Stomach smooth muscle (tissue), 2 donors: Measurements from ENCODE around the gene ARHGAP24.
"Not testable (repeated sequence)": the region's sequence is repeated elsewhere in the genome, so short reads cannot be mapped to it uniquely, and the experiment has no call there.

Source experiments
- H3K27ac ChIP-seq: one replicate; pipeline ENCODE4 v1.7.0; 2013; ENCODE audit warnings: mild to moderate bottlenecking, low read length, inconsistent platforms
- H3K27me3 ChIP-seq, 2 donors: one replicate each; pipeline ENCODE4 v1.7.0; 2013; ENCODE audit warnings: low read length in 2 of 2; ENCODE audit not compliant: insufficient read depth in 2 of 2, control insufficient read depth in 1 of 2
- H3K36me3 ChIP-seq, 2 donors: one replicate each; pipeline ENCODE4 v1.7.0; 2013; ENCODE audit warnings: low read length in 2 of 2; ENCODE audit not compliant: control insufficient read depth in 2 of 2, insufficient read depth in 2 of 2
- H3K4me1 ChIP-seq: one replicate; pipeline ENCODE4 v1.7.0; 2013; ENCODE audit warnings: low read length; ENCODE audit not compliant: control insufficient read depth, insufficient read depth
- H3K4me3 ChIP-seq, 2 donors: one replicate each; pipeline ENCODE4 v1.7.0; 2013; ENCODE audit warnings: low read length in 2 of 2
- H3K9ac ChIP-seq, 2 donors: one replicate each; pipeline ENCODE4 v1.7.0; 2013; ENCODE audit warnings: low read length in 2 of 2, mild to moderate bottlenecking in 1 of 2
- H3K9me3 ChIP-seq, 2 donors: one replicate each; pipeline ENCODE4 v1.7.0; 2013; ENCODE audit warnings: low read length in 2 of 2; ENCODE audit not compliant: control insufficient read depth in 2 of 2
- donor health status: healthy.
- donor health status: Pancreatic carcinoma.

The ARHGAP24 gene

DNA sequence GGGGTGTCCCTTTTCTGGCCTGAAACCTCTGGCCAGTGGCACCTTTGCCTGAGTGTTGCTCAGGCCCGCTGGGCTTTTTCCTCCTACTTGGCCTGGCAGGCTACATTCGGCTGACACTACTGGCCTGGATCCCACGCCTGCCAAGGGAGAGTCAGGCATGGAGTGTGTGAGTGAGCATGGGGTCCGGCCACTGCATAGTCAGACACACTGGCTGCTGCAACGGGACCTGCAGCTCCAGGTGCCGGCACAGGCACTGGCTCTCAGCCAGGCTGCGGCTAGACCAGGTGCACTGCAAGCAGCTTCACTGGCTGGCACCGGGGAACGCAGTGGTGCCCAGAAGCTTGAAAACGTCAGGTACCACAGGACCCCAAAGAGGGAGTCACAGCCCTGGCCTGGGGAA is 434.9 kb downstream of the ARHGAP24 start:
- H3K4me3 ChIP-seq: no peak overlapping the region
- no peaks in the 10 kb centered on the region for H3K27me3 ChIP-seq
- no peaks in the 10 kb centered on the region for H3K9me3 ChIP-seq
- no peak overlapping the region for H3K9ac ChIP-seq
- H3K36me3 ChIP-seq: no peaks in the 10 kb centered on the region
- no peaks in the 10 kb centered on the region for H3K4me1 ChIP-seq
- no peak overlapping the region for H3K27ac ChIP-seq

DNA sequence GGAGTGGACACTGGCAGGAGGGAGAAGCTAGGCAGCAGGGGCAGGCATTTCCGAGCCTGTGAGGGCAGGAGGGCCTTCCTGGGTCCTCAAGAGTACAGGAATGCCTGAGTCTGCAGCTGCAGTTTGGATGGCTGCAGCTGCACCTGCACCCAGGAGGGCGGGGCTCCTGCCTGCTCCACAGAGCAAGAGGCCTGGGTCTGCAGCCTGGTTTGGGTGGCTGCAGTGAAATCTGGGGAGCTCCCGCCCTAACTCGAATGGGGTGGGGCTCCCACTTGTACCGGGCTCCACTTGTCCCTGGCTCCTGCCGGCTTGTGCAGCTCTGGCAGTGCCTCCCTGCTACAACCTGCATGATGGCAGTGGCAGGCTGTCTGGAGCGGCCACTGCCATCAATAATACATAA is 436.0 kb downstream of the ARHGAP24 start:
- Histone ChIP-seq H3K36me3 (no peaks in the 10 kb centered on the region), H3K27me3 (no peaks in the 10 kb centered on the region), H3K27ac (no peak overlapping the region), H3K9me3 (no peaks in the 10 kb centered on the region), H3K4me3 (no peak overlapping the region), H3K9ac (no peak overlapping the region), H3K4me1 (no peaks in the 10 kb centered on the region)

DNA sequence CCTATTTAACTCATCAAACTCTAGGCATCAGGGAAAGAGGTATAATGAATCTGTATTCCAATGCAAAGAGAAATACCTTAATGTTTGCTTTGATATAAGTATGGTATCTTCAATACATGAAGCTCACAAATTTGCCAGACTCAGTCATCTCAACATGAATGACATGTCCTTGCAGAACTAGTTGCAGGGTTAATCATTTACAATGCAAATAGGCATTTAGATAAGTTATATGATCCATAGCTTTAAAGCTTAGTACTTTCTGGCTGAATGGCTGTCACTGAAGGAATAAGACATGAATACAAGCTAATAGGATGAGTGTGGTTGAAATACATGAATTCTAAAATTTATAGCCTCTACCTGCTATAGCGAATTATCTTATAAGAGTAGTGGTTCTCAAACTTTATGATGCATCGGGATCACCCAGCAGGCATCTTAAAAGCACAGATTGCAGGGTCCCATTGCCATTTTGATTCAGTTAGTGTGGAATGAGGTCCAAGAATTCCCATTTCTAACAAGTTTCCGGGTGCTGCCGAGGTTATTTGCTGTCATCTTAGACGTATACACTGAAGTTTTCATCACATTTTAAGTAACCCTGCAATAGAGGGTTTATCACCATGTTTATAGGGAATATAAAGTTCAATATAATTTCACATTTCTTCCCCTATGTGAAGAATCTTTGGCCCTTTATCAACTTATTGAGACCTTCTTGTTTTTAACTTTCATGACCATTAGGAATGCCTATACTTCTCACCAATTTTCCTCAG is 439.2 kb downstream of the ARHGAP24 start:
- Histone ChIP-seq H3K36me3 (no peaks in the 10 kb centered on the region), H3K27ac (no peak overlapping the region), H3K27me3 (no peaks in the 10 kb centered on the region), H3K4me1 (no peaks in the 10 kb centered on the region), H3K9me3 (no peaks in the 10 kb centered on the region), H3K9ac (no peak overlapping the region), H3K4me3 (no peak overlapping the region)

DNA sequence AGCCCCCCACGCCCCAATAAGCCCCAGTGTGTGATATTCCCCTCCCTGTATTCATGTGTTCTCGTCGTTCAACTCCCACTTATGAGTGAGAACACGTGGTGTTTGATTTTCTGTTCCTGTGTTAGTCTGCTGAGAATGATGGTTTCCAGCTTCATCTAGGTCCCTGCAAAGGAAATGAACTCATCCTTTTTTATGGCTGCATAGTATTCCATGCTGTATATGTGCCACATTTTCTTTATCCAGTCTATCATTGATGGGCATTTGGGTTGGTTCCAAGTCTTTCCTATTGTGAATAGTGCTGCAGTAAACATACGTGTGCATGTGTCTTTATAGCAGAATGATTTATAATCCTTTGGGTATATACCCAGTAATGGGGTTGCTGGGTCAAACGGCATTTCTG is 440.6 kb downstream of the ARHGAP24 start:
- not testable (repeated sequence) for H3K36me3 ChIP-seq, H3K4me1 ChIP-seq

DNA sequence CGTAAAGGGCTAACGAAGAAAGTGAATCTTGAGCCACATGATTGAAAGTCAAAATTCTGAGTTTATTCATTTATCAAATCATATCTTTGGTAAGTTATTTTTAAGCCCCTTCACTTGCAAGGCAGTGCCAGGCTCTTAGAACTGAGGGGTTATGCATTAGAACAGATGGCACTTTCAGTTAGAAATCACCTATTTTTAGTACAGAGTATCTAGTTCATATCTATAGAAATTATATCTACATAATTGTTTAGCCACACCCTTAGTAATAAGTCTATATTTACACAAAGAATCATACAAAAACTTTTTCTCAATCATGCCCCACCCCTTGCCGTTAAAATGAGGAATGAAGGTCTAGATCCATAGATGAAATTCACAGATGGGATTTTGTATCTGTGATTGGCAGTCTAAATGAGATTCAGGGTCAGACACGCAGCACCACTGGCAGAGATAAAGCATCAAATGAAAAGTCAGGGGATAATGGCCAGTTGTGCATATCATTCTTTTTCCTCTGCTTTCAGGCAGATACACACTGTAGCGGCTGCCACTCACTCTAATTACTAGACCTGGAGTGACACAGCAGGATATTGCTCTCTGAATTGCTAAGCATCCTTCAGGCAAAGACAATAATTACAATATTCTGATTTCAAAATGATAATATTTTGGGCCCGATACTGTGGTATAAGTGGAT is 444.4 kb downstream of the ARHGAP24 start:
- H3K36me3 ChIP-seq: no peaks in the 10 kb centered on the region
- H3K4me3 ChIP-seq: no peak overlapping the region
- no peak overlapping the region for H3K27ac ChIP-seq
- H3K9ac ChIP-seq: no peak overlapping the region
- no peaks in the 10 kb centered on the region for H3K9me3 ChIP-seq
- no peaks in the 10 kb centered on the region for H3K4me1 ChIP-seq
- H3K27me3 ChIP-seq: no peaks in the 10 kb centered on the region

More for the DNA sequence above, 440.6 kb downstream of the ARHGAP24 start:
- not testable (repeated sequence) for H3K4me3 ChIP-seq, H3K27ac ChIP-seq, H3K9ac ChIP-seq, H3K27me3 ChIP-seq, H3K9me3 ChIP-seq

DNA sequence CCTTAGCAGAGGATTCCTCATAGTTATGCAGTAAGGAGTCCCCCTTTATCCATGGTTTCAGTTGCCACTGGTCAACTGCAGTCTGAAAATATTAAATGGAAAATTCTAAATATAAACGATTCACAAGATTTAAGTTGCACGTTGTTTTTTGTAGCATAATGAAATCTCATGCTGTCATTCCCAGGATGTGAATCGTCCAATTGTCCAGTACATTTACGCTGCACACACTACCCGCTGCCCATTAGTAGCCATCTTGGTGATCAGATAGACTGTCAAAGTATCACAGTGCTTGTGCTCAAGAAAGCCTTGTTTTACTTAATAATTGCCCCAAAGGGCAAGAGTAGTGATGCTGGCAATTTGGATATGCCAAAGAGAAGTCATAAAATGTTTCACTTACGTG is 450.1 kb downstream of the ARHGAP24 start:
- Histone ChIP-seq H3K27me3 (no peaks in the 10 kb centered on the region), H3K9me3 (no peaks in the 10 kb centered on the region), H3K27ac (no peak overlapping the region), H3K36me3 (no peaks in the 10 kb centered on the region), H3K4me3 (no peak overlapping the region), H3K4me1 (peaks cover 5% of the 10 kb centered on the region), H3K9ac (no peak overlapping the region)

DNA sequence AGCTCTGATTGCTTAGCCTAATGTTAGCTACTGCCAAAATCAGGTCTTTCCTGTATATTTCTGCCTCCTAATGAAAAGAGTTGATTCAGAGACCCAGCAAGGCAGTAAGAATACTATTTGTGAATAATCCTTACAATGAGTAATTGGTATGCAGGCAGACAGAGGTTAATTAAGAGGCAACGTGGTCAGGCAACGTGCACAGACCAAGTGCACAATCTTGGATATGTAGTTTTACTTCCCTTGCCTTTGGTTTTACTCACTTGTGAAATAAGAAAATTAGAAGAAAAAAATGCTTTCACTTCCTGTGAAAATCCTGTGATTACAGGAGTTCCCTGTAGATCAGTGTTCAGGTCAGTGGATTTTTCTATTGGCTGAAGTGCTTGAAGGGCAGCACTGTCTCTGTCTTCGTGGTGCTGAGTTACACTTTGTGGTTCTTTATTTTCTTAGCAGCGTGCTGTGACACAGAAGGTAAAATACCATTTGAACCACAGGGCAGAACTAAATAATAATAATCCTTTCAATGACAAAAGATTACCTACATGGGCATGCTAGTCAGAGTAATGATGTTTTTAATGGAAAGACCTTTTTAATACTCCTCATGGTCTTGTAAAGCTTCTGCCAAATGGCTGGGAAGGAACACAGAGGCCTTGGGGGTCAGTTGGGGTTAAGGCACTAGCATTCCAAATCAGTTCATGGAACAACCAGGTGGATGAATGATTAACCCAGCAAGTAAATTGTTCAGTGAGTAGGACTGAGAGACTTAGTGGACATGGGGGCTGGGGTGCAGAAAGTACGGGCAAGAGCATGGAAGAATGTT is 454.0 kb downstream of the ARHGAP24 start:
- Histone ChIP-seq H3K4me3 (no peak overlapping the region), H3K27me3 (no peaks in the 10 kb centered on the region), H3K4me1 (peaks cover 5% of the 10 kb centered on the region), H3K36me3 (no peaks in the 10 kb centered on the region), H3K9ac (no peak overlapping the region), H3K27ac (no peak overlapping the region), H3K9me3 (no peaks in the 10 kb centered on the region)

DNA sequence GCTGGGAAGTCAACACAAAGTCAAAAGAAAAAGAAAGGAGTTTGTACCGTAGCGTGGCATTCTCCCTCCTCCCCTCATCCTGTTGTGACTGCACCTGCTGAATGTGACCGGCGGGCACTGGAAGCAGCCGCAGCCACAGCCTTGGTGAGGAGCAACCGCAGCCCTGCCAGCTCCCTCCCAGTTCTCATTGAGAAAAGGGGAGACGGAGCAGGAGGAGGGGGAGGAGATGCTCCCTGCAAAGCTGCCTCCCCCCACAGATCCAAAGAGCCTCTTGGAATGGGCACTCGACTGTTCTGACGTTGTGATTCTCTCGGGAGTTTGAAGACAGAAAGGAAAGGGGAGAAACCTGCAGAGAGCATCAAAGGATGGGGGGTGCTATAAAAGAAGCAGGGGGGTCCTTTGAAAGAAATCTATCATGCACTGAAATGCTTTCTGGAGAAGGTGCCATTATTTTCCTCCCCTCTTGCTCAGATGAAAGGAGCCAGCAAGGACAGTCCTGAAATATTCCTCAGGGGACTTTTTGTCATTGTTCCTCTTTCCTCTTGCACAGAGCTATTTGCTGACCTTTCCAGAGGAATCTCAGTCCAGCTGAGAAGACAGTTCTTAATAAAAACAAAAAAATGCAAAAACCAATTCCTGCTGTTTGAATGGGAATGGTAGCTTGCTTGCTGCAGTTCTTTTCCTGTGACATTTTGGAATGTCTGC is 455.2 kb downstream of the ARHGAP24 start:
- Histone ChIP-seq H3K4me3 (peak overlapping the region in 1 of 2 donors; percentile 9), H3K36me3 (no peaks in the 10 kb centered on the region), H3K27me3 (no peaks in the 10 kb centered on the region), H3K9ac (no peak overlapping the region), H3K9me3 (no peaks in the 10 kb centered on the region), H3K4me1 (peaks cover 5% of the 10 kb centered on the region), H3K27ac (no peak overlapping the region)

DNA sequence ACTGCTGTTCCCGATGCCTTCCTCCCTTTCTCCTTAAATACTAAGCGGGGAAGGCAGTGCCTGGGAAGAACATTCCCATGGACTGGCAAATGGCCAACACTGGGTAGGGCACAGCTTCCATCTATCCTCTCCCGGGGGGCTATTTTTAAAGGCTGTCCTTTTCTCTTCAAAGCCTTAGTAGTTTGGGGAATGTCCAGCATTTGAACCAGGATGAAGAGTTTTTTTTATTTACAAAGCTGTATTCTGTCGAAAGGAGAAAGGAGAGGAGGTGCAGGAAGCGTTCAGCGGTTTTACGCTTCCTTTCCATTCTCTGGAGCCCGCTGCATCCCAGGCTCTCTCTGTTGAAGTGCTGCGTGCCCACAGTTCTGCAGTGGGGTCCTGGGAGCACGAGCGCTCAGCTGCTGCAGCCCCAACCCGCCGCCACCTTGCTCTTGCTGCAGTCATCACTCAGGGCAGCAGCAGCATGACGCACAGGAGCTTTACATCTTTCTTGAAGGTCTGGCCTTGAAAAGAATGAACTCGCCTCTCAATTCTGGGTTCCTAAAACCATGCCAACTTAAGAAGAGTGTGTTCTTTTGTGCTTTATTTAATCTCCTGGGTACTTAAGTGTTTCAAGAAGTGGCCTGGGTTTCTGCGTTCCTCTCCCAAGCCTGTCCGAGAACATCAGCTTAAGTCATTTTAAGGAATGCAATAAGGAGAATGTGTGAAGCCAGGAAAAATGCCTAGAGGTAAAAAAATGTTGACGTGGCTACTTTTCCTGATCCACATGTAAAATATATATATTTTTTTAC is 457.7 kb downstream of the ARHGAP24 start:
- Histone ChIP-seq H3K4me1 (peaks cover 5% of the 10 kb centered on the region), H3K27ac (peak overlapping the region; percentile 4), H3K4me3 (peak overlapping the region; percentile 8 to 54), H3K9me3 (no peaks in the 10 kb centered on the region), H3K9ac (no peak overlapping the region), H3K27me3 (no peaks in the 10 kb centered on the region), H3K36me3 (no peaks in the 10 kb centered on the region)

DNA sequence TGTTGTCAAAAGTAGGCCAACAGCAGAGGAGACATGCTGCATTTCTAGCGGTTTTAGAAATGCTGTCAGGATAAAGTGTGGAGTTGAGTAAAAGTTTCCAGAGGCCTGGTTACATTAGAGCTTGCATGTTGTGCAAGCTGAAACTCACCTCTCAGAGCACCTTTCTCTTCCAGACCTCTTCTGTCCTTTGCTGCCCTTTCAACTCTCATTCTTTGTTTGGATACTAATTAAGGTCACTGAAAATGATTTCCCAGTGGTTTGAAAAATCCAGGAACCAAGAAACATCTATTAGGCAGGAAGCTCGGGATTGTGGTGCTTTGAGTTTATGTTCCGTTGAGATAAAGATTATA is 458.3 kb downstream of the ARHGAP24 start:
- Histone ChIP-seq H3K9ac (no peak overlapping the region), H3K27me3 (no peaks in the 10 kb centered on the region), H3K9me3 (no peaks in the 10 kb centered on the region), H3K4me3 (no peak overlapping the region), H3K4me1 (peaks cover 5% of the 10 kb centered on the region), H3K27ac (no peak overlapping the region), H3K36me3 (no peaks in the 10 kb centered on the region)
